NCI-H345 treated with DMSO at 0.1 percent for 48 hours (cell line): ENCODE results near the gene BCL6B.
A peak's percentile ranks its signal among the peaks of the same experiment; 100 is the strongest.

Experiments used
- DNase-seq: peaks from one replicate; lab custom pipeline; 2025; ENCODE audit not compliant: unreplicated experiment; lab: John Stamatoyannopoulos, UW

BCL6B gene

GRCh38 chr17:7007143-7007542 is 15.7 kb upstream of the BCL6B start:
- DNase-seq: no peak

GRCh38 chr17:7010523-7010922 is 12.3 kb upstream of the BCL6B start:
- DNase-seq: no peak

GRCh38 chr17:7011415-7011814 is 11.4 kb upstream of the BCL6B start:
- DNase-seq: no peak

GRCh38 chr17:7011942-7012254 is 11.0 kb upstream of the BCL6B start:
- no peak for DNase-seq

- peak; percentile 63 for DNase-seq
Measured at GRCh38 chr17:7014261-7014994, 8.4 kb upstream of the BCL6B start.

- DNase-seq: no peak
Measured at GRCh38 chr17:7014995-7015958, 7.6 kb upstream of the BCL6B start.

GRCh38 chr17:7016418-7016817 is 6.4 kb upstream of the BCL6B start:
- DNase-seq: no peak

- no peak for DNase-seq
Measured at GRCh38 chr17:7016886-7017826, 5.7 kb upstream of the BCL6B start.

GRCh38 chr17:7017827-7018200 is 5.0 kb upstream of the BCL6B start:
- DNase-seq: no peak

- no peak for DNase-seq
Measured at GRCh38 chr17:7018331-7018964, 4.4 kb upstream of the BCL6B start.

- DNase-seq: no peak
Measured at GRCh38 chr17:7019367-7019766, 3.5 kb upstream of the BCL6B start.

GRCh38 chr17:7019839-7020519 is 2.9 kb upstream of the BCL6B start:
- peak; percentile 8 for DNase-seq

- no peak for DNase-seq
Measured at GRCh38 chr17:7020894-7021664, 1.8 kb upstream of the BCL6B start.

GRCh38 chr17:7021993-7022778 is 664 bp upstream of the BCL6B start:
- DNase-seq: peak; percentile 51

GRCh38 chr17:7023576-7024401 is 939 bp downstream of the BCL6B start:
- DNase-seq: peak; percentile 60

- DNase-seq: no peak
Measured at GRCh38 chr17:7024402-7024785, 1.5 kb downstream of the BCL6B start.

- DNase-seq: no peak
Measured at GRCh38 chr17:7025245-7025644, 2.4 kb downstream of the BCL6B start.
